NCI-H1930 (cell line): ENCODE results near the gene DMD.
"Not testable (repeated sequence)": the region's sequence is repeated elsewhere in the genome, so short reads cannot be mapped to it uniquely, and the experiment has no call there.

ENCODE experiments used
- DNase-seq, 2 experiments: peaks; one replicate each; lab custom pipeline; 2025; lab: John Stamatoyannopoulos, UW

The DMD gene

GRCh38 chrX:32016195-32016594 lies 1195.2 kb downstream of the DMD start:
- DNase-seq = no peak

GRCh38 chrX:32010948-32011347 lies 1200.4 kb downstream of the DMD start:
- no peak for DNase-seq

- DNase-seq = no peak
Measured at GRCh38 chrX:32010212-32010611, 1201.1 kb downstream of the DMD start.

- peak in 1 of 2 experiments; percentile 77 for DNase-seq
Measured at GRCh38 chrX:31993637-31994036, 1217.7 kb downstream of the DMD start.

GRCh38 chrX:31988975-31989374 lies 1222.4 kb downstream of the DMD start:
- DNase-seq = no peak

GRCh38 chrX:31981546-31982062 lies 1229.7 kb downstream of the DMD start:
- DNase-seq = no peak

GRCh38 chrX:31969714-31970113 lies 1241.6 kb downstream of the DMD start:
- DNase-seq = no peak

GRCh38 chrX:31962256-31962655 lies 1249.1 kb downstream of the DMD start:
- DNase-seq = no peak

GRCh38 chrX:31934842-31935370 lies 1276.4 kb downstream of the DMD start:
- no peak for DNase-seq

- DNase-seq = no peak
Measured at GRCh38 chrX:31934015-31934414, 1277.3 kb downstream of the DMD start.

- DNase-seq = no peak
Measured at GRCh38 chrX:31932769-31933168, 1278.6 kb downstream of the DMD start.

GRCh38 chrX:31932320-31932719 lies 1279.0 kb downstream of the DMD start:
- not testable (repeated sequence) for DNase-seq

GRCh38 chrX:31931225-31931624 lies 1280.1 kb downstream of the DMD start:
- no peak for DNase-seq

- no peak for DNase-seq
Measured at GRCh38 chrX:31929366-31929765, 1282.0 kb downstream of the DMD start.

GRCh38 chrX:31921236-31921635 lies 1290.1 kb downstream of the DMD start:
- DNase-seq = no peak

GRCh38 chrX:31909850-31910572 lies 1301.3 kb downstream of the DMD start:
- DNase-seq = no peak

- no peak for DNase-seq
Measured at GRCh38 chrX:31894152-31894551, 1317.2 kb downstream of the DMD start.

GRCh38 chrX:31893525-31893924 lies 1317.8 kb downstream of the DMD start:
- no peak for DNase-seq

GRCh38 chrX:31889088-31889487 lies 1322.3 kb downstream of the DMD start:
- DNase-seq = no peak

- no peak for DNase-seq
Measured at GRCh38 chrX:31884535-31884934, 1326.8 kb downstream of the DMD start.

- DNase-seq = no peak
Measured at GRCh38 chrX:31872007-31872406, 1339.3 kb downstream of the DMD start.

- DNase-seq = no peak
Measured at GRCh38 chrX:31870267-31870666, 1341.1 kb downstream of the DMD start.

- no peak for DNase-seq
Measured at GRCh38 chrX:31860686-31861085, 1350.7 kb downstream of the DMD start.

GRCh38 chrX:31858915-31859314 lies 1352.4 kb downstream of the DMD start:
- DNase-seq = no peak
